HepG2 (cell line): ENCODE data around the gene IL4I1. TPM values are rescaled to one million over a fixed set of nuclear protein-coding genes. Genes with fewer than 3 reads are reported as not detected.

Experiments
- ATAC-seq: fragments of 200-7000 bp; cut with Tn5 transposase; 3 replicates; pipeline ENCODE4 v1.9.1; 2020; ENCODE audit warnings: mild to moderate bottlenecking, moderate library complexity
- BruUV-seq: library from RNA; stranded (reverse); fragments of 400-500 nt; replicated peaks from 2 replicates; lab custom pipeline; 2021; lab: Mats Ljungman, UMichigan
- CTCF ChIA-PET: fragments of 300-600 bp; formaldehyde crosslinking; extraction: SDS; loops from one replicate; lab custom pipeline; 2021; ENCODE audit warnings: low total read pairs, inconsistent platforms, low intra/inter-chr PET ratio; lab: Yijun Ruan, JAX
- POLR2A ChIA-PET: fragments of 350-600 bp; sonication (Branson Sonifier 250); formaldehyde crosslinking; loops from one replicate; lab custom pipeline; 2020; ENCODE audit warnings: antibody characterized with exemption, inconsistent platforms; lab: Yijun Ruan, JAX
- DNase-seq: peaks from one replicate; pipeline ENCODE4 v3.0.0-alpha.2; 2015; ENCODE audit warnings: low spot score
- FAIRE-seq: peaks from 3 replicates; lab custom pipeline; 2011; peaks lifted over from hg19 to GRCh38; lab: Jason Lieb, UNC
- H2AFZ ChIP-seq: one replicate; pipeline ENCODE4 v1.6.1; 2011; ENCODE audit warnings: low read length, inconsistent platforms
- H3K27ac ChIP-seq: fragments of 300-600 bp; 3 replicates; pipeline ENCODE4 v1.8.0; 2011; ENCODE audit warnings: mixed run types, mild to moderate bottlenecking, mixed read lengths, low read length, inconsistent platforms; ENCODE audit not compliant: insufficient read depth; ENCODE audit errors: extremely low read length
- H3K27me3 ChIP-seq, 2 experiments: fragments of 200-600 bp in 1 of 2; 2 replicates in 1 of 2; 3 replicates in 1 of 2; pipeline versions ENCODE4 v1.6.0 to v1.8.0; 2011; ENCODE audit warnings: low read length in 2 of 2, mild to moderate bottlenecking in 2 of 2, moderate library complexity in 2 of 2, inconsistent platforms in 1 of 2; ENCODE audit not compliant: insufficient read depth in 2 of 2, control insufficient read depth in 1 of 2
- H3K36me3 ChIP-seq, 2 experiments: fragments of 200-600 bp in 1 of 2; replicated peaks in 1 of 2; 2 replicates in 1 of 2; 3 replicates in 1 of 2; pipeline versions ENCODE4 v1.5.1 to v1.8.0; 2011; ENCODE audit warnings: low read length in 2 of 2, inconsistent platforms in 1 of 2; ENCODE audit not compliant: insufficient read depth in 2 of 2, control insufficient read depth in 1 of 2
- H3K4me1 ChIP-seq: 2 replicates; pipeline ENCODE4 v1.5.1; 2012; ENCODE audit warnings: low read length, inconsistent platforms; ENCODE audit not compliant: insufficient read depth
- H3K4me2 ChIP-seq: 2 replicates; pipeline ENCODE4 v1.6.0; 2011; ENCODE audit warnings: low read depth, low read length, inconsistent platforms
- H3K4me3 ChIP-seq, 3 experiments: fragments of 200-600 bp in 1 of 3; sonication (generic), shearing (Covaris generic) in 1 of 3; replicated peaks in 1 of 3; 2 replicates each; pipeline ENCODE4 v1.5.1; 2011 to 2016; ENCODE audit warnings: low read length in 3 of 3, inconsistent platforms in 2 of 3, low read depth in 2 of 3, mild to moderate bottlenecking in 2 of 3, control low read depth in 1 of 3, mixed read lengths in 1 of 3; ENCODE audit not compliant: insufficient read depth in 1 of 3
- H3K79me2 ChIP-seq: one replicate; pipeline ENCODE4 v1.6.1; 2011; ENCODE audit warnings: low read length, inconsistent platforms; ENCODE audit not compliant: insufficient read depth
- H3K9ac ChIP-seq: 2 replicates; pipeline ENCODE4 v1.6.0; 2011; ENCODE audit warnings: mild to moderate bottlenecking, low read depth, low read length, inconsistent platforms; ENCODE audit not compliant: insufficient read depth
- H3K9me3 ChIP-seq: 2 replicates; pipeline ENCODE4 v1.5.1; 2012; ENCODE audit warnings: mild to moderate bottlenecking, low read length
- H4K20me1 ChIP-seq: 2 replicates; pipeline ENCODE4 v1.6.0; 2011; ENCODE audit warnings: inconsistent platforms, mild to moderate bottlenecking, low read length, moderate library complexity; ENCODE audit not compliant: insufficient read depth
- ESRRA ChIP-seq: sonication (generic); formaldehyde crosslinking; IDR thresholded peaks from 2 replicates; pipeline ENCODE4 v1.5.1; 2020; ENCODE audit warnings: mild to moderate bottlenecking, low read depth, missing genetic modification reagents
- JUN ChIP-seq: sonication (generic); formaldehyde crosslinking; IDR thresholded peaks from 2 replicates; pipeline ENCODE4 v1.4.0; 2020; ENCODE audit warnings: mild to moderate bottlenecking, missing genetic modification reagents
- KDM1A ChIP-seq: IDR thresholded peaks from 2 replicates; pipeline ENCODE4 v1.6.1; 2016; ENCODE audit warnings: missing compliant biosample characterization
- MYNN ChIP-seq: sonication (generic); formaldehyde crosslinking; IDR thresholded peaks from 2 replicates; pipeline ENCODE4 v1.4.0; 2020; ENCODE audit warnings: mild to moderate bottlenecking, low read depth, missing genetic modification reagents
- NFATC3 ChIP-seq: sonication (generic); formaldehyde crosslinking; IDR thresholded peaks from 2 replicates; pipeline ENCODE4 v1.5.1; 2020; ENCODE audit warnings: mild to moderate bottlenecking, missing genetic modification reagents
- SRF ChIP-seq: IDR thresholded peaks from 2 replicates; pipeline ENCODE4 v1.6.1; 2011; ENCODE audit warnings: mild to moderate bottlenecking, low read depth, low read length, moderate library complexity
- SRY ChIP-seq: sonication (generic); formaldehyde crosslinking; IDR thresholded peaks from 2 replicates; pipeline ENCODE4 v1.8.0; 2022; ENCODE audit warnings: mild to moderate bottlenecking, missing genetic modification reagents
- ZNF230 ChIP-seq: sonication (generic); formaldehyde crosslinking; IDR thresholded peaks from 2 replicates; pipeline ENCODE4 v1.4.0; 2020; ENCODE audit warnings: mild to moderate bottlenecking, missing genetic modification reagents
- ZNF83 ChIP-seq: sonication (generic); formaldehyde crosslinking; IDR thresholded peaks from 2 replicates; pipeline ENCODE4 v1.4.0; 2020; ENCODE audit warnings: missing genetic modification reagents, mild to moderate bottlenecking, borderline replicate concordance
- WGBS: methylation state at CpG from one replicate; pipeline ENCODE4 v1.1.6; 2017; ENCODE audit warnings: low lambda C conversion rate; 5-methylcytosine and 5-hydroxymethylcytosine counted together
- in situ Hi-C: cut with HindIII; loops from 2 replicates; pipeline ENCODE4 v1.10.0; 2017; ENCODE audit warnings: low pct_unique_long_range_greater_than_20kb; ENCODE audit not compliant: extremely low pct_ligation_motif_present
- intact Hi-C: fragments of 100-400 bp; cut with micrococcal nuclease; formaldehyde crosslinking; loops from one replicate; pipeline ENCODE4 v1.10.0; 2022; ENCODE audit not compliant: unreplicated experiment
- polyA plus RNA-seq, 8 experiments: library from polyadenylated mRNA; depleted of rRNA in 3 of 8; stranded (reverse) in 7 of 8; unstranded in 1 of 8; fragments of >200 nt; fragmentation: Illumina TruSeq in 4 of 8; extraction: Trizol in 4 of 8; gene quantifications; 2 replicates each; pipeline versions ENCODE4 v1.2.1 to v1.2.3, GENCODE V29; 2011 to 2016; ENCODE audit warnings: low read depth in 4 of 8, missing spikeins in 1 of 8, mixed read lengths in 1 of 8; ENCODE audit not compliant: insufficient read depth in 1 of 8
- total RNA-seq, 5 experiments: library from RNA; depleted of rRNA; stranded (reverse); fragments of >200 nt; fragmentation: Illumina TruSeq; extraction: Trizol; gene quantifications; 2 replicates each; pipeline ENCODE4 v1.2.3, GENCODE V29; 2016; ENCODE audit warnings: low read depth in 1 of 5
- TF ChIP-seq, protein P1 (sequence below): IDR thresholded peaks from 2 replicates; pipeline ENCODE4 v1.6.1; 2016; ENCODE audit warnings: low read depth
- TF ChIP-seq, protein P2 (sequence below): sonication (generic); formaldehyde crosslinking; IDR thresholded peaks from 2 replicates; pipeline ENCODE4 v1.9.0; 2022; ENCODE audit warnings: low read depth, missing genetic modification reagents
- TF ChIP-seq, protein P3 (sequence below): sonication (generic); formaldehyde crosslinking; IDR thresholded peaks from 2 replicates; pipeline ENCODE4 v1.5.0; 2020; ENCODE audit warnings: mild to moderate bottlenecking, missing genetic modification reagents, borderline replicate concordance
- TF ChIP-seq, protein P4 (sequence below): sonication (generic); formaldehyde crosslinking; IDR thresholded peaks from 2 replicates; pipeline ENCODE4 v1.5.0; 2020; ENCODE audit warnings: missing genetic modification reagents
- TF ChIP-seq, protein P5 (sequence below): sonication (generic); formaldehyde crosslinking; IDR thresholded peaks from 2 replicates; pipeline ENCODE4 v1.8.0; 2022; ENCODE audit warnings: mild to moderate bottlenecking, missing genetic modification reagents; ENCODE audit not compliant: insufficient replicate concordance

IL4I1 gene
- total and polyA plus RNA-seq, 2 of the 13 experiments (the other 11 are each of a cell fraction or from before 2014, with no cell fraction given), result not detected

DNA sequence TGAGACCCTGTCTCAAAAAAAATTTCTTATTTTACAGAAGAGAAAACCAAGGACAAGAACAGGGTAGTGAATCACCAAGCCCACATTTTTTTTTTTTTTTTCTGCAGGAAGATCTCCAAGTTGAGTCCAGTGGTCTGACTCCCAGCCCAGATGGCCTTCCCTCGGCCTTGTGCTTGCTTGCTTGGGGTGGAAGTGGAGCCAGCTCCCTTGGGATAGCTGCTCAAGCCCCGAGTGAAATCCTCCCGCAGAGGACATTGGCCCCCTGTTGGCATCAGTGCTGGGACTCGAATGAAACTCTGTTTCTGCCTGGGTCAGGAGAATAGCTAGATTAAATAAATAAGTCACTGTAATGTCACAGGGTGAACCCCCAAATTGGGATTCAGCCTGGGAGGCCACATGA lies 42.0 kb upstream of the IL4I1 start:
- in situ Hi-C loops (loop anchor here (5.0 kb wide), 1 partner anchor 39 kb away; no protein-coding TSS in a partner anchor), intact Hi-C loops (no loop called here)
- no peaks in the 10 kb centered on the region for H4K20me1 ChIP-seq
- ChIA-PET POLR2A (interaction anchor here (1.7 kb wide), 1 partner anchor 8 kb away, joined by 5 read pairs; no protein-coding TSS in a partner anchor), CTCF (interaction anchor here (3.2 kb wide), 1 partner anchor 45 kb away, joined by 91 read pairs; no protein-coding TSS in a partner anchor)
- 53% methylated on average over 4 of the region's 4 CpGs for WGBS
- no peaks in the 10 kb centered on the region for H3K36me3 ChIP-seq
- no peaks in the 10 kb centered on the region for H3K9me3 ChIP-seq
- FAIRE-seq, result no peak
- H3K27me3 ChIP-seq, result no peaks in the 10 kb centered on the region
- H3K4me2 ChIP-seq, result no peak overlapping the region
- no peak overlapping the region for H3K4me3 ChIP-seq
- BruUV-seq, result no TSS peak
- ATAC-seq, result no peak
- H3K27ac ChIP-seq, result no peak overlapping the region
- H3K9ac ChIP-seq, result no peak overlapping the region
- H3K4me1 ChIP-seq, result peaks cover 45% of the 10 kb centered on the region
- no peaks in the 10 kb centered on the region for H3K79me2 ChIP-seq
- H2AFZ ChIP-seq, result no peak overlapping the region
- DNase-seq, result no peak
- TF ChIP-seq, protein P1, sequence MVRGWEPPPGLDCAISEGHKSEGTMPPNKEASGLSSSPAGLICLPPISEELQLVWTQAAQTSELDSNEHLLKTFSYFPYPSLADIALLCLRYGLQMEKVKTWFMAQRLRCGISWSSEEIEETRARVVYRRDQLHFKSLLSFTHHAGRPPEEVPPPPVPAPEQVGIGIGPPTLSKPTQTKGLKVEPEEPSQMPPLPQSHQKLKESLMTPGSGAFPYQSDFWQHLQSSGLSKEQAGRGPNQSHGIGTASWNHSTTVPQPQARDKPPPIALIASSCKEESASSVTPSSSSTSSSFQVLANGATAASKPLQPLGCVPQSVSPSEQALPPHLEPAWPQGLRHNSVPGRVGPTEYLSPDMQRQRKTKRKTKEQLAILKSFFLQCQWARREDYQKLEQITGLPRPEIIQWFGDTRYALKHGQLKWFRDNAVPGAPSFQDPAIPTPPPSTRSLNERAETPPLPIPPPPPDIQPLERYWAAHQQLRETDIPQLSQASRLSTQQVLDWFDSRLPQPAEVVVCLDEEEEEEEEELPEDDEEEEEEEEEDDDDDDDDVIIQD (CRISPR knock-in tag), result no peak
- TF ChIP-seq ESRRA (CRISPR knock-in tag), result no peak
- no peak for TF ChIP-seq NFATC3 (CRISPR knock-in tag)
- TF ChIP-seq JUN (CRISPR knock-in tag), result no peak
- no peak for TF ChIP-seq ZNF230 (CRISPR knock-in tag)
- TF ChIP-seq, protein P2, sequence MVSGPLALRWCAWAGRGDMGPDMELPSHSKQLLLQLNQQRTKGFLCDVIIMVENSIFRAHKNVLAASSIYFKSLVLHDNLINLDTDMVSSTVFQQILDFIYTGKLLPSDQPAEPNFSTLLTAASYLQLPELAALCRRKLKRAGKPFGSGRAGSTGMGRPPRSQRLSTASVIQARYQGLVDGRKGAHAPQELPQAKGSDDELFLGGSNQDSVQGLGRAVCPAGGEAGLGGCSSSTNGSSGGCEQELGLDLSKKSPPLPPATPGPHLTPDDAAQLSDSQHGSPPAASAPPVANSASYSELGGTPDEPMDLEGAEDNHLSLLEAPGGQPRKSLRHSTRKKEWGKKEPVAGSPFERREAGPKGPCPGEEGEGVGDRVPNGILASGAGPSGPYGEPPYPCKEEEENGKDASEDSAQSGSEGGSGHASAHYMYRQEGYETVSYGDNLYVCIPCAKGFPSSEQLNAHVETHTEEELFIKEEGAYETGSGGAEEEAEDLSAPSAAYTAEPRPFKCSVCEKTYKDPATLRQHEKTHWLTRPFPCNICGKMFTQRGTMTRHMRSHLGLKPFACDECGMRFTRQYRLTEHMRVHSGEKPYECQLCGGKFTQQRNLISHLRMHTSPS (CRISPR knock-in tag), result no peak
- TF ChIP-seq, protein P3, sequence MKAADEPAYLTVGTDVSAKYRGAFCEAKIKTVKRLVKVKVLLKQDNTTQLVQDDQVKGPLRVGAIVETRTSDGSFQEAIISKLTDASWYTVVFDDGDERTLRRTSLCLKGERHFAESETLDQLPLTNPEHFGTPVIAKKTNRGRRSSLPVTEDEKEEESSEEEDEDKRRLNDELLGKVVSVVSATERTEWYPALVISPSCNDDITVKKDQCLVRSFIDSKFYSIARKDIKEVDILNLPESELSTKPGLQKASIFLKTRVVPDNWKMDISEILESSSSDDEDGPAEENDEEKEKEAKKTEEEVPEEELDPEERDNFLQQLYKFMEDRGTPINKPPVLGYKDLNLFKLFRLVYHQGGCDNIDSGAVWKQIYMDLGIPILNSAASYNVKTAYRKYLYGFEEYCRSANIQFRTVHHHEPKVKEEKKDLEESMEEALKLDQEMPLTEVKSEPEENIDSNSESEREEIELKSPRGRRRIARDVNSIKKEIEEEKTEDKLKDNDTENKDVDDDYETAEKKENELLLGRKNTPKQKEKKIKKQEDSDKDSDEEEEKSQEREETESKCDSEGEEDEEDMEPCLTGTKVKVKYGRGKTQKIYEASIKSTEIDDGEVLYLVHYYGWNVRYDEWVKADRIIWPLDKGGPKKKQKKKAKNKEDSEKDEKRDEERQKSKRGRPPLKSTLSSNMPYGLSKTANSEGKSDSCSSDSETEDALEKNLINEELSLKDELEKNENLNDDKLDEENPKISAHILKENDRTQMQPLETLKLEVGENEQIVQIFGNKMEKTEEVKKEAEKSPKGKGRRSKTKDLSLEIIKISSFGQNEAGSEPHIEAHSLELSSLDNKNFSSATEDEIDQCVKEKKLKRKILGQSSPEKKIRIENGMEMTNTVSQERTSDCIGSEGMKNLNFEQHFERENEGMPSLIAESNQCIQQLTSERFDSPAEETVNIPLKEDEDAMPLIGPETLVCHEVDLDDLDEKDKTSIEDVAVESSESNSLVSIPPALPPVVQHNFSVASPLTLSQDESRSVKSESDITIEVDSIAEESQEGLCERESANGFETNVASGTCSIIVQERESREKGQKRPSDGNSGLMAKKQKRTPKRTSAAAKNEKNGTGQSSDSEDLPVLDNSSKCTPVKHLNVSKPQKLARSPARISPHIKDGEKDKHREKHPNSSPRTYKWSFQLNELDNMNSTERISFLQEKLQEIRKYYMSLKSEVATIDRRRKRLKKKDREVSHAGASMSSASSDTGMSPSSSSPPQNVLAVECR, result no peak
- TF ChIP-seq, protein P4, sequence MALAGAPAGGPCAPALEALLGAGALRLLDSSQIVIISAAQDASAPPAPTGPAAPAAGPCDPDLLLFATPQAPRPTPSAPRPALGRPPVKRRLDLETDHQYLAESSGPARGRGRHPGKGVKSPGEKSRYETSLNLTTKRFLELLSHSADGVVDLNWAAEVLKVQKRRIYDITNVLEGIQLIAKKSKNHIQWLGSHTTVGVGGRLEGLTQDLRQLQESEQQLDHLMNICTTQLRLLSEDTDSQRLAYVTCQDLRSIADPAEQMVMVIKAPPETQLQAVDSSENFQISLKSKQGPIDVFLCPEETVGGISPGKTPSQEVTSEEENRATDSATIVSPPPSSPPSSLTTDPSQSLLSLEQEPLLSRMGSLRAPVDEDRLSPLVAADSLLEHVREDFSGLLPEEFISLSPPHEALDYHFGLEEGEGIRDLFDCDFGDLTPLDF, result no peak
- TF ChIP-seq, protein P5, sequence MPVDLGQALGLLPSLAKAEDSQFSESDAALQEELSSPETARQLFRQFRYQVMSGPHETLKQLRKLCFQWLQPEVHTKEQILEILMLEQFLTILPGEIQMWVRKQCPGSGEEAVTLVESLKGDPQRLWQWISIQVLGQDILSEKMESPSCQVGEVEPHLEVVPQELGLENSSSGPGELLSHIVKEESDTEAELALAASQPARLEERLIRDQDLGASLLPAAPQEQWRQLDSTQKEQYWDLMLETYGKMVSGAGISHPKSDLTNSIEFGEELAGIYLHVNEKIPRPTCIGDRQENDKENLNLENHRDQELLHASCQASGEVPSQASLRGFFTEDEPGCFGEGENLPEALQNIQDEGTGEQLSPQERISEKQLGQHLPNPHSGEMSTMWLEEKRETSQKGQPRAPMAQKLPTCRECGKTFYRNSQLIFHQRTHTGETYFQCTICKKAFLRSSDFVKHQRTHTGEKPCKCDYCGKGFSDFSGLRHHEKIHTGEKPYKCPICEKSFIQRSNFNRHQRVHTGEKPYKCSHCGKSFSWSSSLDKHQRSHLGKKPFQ (CRISPR knock-in tag), result no peak
- TF ChIP-seq KDM1A (CRISPR knock-in tag), result no peak
- no peak for TF ChIP-seq MYNN (CRISPR knock-in tag)
- no peak for TF ChIP-seq SRY (CRISPR knock-in tag)
- TF ChIP-seq ZNF83 (CRISPR knock-in tag), result no peak
- no peak for TF ChIP-seq SRF
